GM23338 (cell line): ENCODE results near the gene MAPK8. TPM values are rescaled to one million over a fixed set of nuclear protein-coding genes. Genes with fewer than 3 reads are reported as not detected.

Experiments used
- ATAC-seq: fragments of 200-7000 bp; cut with Tn5 transposase; 3 replicates; pipeline ENCODE4 v1.9.1; 2020
- DNase-seq: peaks from one replicate; pipeline ENCODE4 v3.0.0-alpha.2; 2015; ENCODE audit warnings: low spot score
- H2AFZ ChIP-seq: fragments of 200-600 bp; sonication (generic); 2 replicates; pipeline ENCODE4 v1.8.0; 2016; ENCODE audit warnings: antibody characterized with exemption, mild to moderate bottlenecking, moderate library complexity
- H3F3A ChIP-seq: fragments of 200-600 bp; sonication (generic); replicated peaks from 2 replicates; pipeline ENCODE4 v1.8.0; 2017; ENCODE audit warnings: antibody characterized with exemption, mixed run types, low read depth
- H3K27ac ChIP-seq: fragments of 200-600 bp; sonication (generic); 2 replicates; pipeline ENCODE4 v1.6.1; 2016; ENCODE audit warnings: low read depth
- H3K27me3 ChIP-seq: fragments of 200-600 bp; sonication (generic); 2 replicates; pipeline ENCODE4 v1.8.0; 2016; ENCODE audit warnings: mild to moderate bottlenecking, mixed run types, moderate library complexity; ENCODE audit not compliant: insufficient read depth
- H3K36me3 ChIP-seq: fragments of 200-600 bp; sonication (generic); 2 replicates; pipeline ENCODE4 v1.8.0; 2016; ENCODE audit warnings: mild to moderate bottlenecking; ENCODE audit not compliant: insufficient read depth
- H3K4me1 ChIP-seq: fragments of 200-600 bp; sonication (generic); 2 replicates; pipeline ENCODE4 v1.8.0; 2016; ENCODE audit warnings: mild to moderate bottlenecking, moderate library complexity; ENCODE audit not compliant: insufficient read depth
- H3K4me2 ChIP-seq: fragments of 200-600 bp; sonication (generic); 2 replicates; pipeline ENCODE4 v1.7.1; 2017; ENCODE audit warnings: mixed run types
- H3K4me3 ChIP-seq: fragments of 200-600 bp; sonication (generic); 2 replicates; pipeline ENCODE4 v1.6.1; 2016; ENCODE audit warnings: mixed run types
- H3K79me2 ChIP-seq: fragments of 200-600 bp; sonication (generic); replicated peaks from 2 replicates; pipeline ENCODE4 v1.8.0; 2017; ENCODE audit warnings: mild to moderate bottlenecking; ENCODE audit not compliant: insufficient read depth
- H3K9me2 ChIP-seq: fragments of 200-600 bp; sonication (generic); 2 replicates; pipeline ENCODE4 v1.8.0; 2017; ENCODE audit not compliant: insufficient read depth
- H4K20me1 ChIP-seq: fragments of 200-600 bp; sonication (generic); replicated peaks from 2 replicates; pipeline ENCODE4 v1.8.0; 2017; ENCODE audit warnings: mild to moderate bottlenecking; ENCODE audit not compliant: insufficient read depth
- H3K27ac Mint-ChIP-seq: 2 replicates; pipeline ENCODE4 v1.8.0; 2020; ENCODE audit warnings: inconsistent platforms, mild to moderate bottlenecking, moderate library complexity, mixed read lengths
- H3K27me3 Mint-ChIP-seq: 3 replicates; pipeline ENCODE4 v1.8.0; 2022; ENCODE audit warnings: low read depth, mild to moderate bottlenecking, moderate library complexity, mixed read lengths, inconsistent platforms; ENCODE audit not compliant: insufficient read depth, poor library complexity
- H3K36me3 Mint-ChIP-seq: 3 replicates; pipeline ENCODE4 v1.8.0; 2021; ENCODE audit warnings: low read depth, mild to moderate bottlenecking, inconsistent platforms, moderate library complexity, mixed read lengths
- H3K4me1 Mint-ChIP-seq: 3 replicates; pipeline ENCODE4 v1.8.0; 2020; ENCODE audit warnings: mild to moderate bottlenecking, inconsistent platforms, mixed read lengths
- H3K4me3 Mint-ChIP-seq: 3 replicates; pipeline ENCODE4 v1.8.0; 2021; ENCODE audit warnings: moderate library complexity, mild to moderate bottlenecking, inconsistent platforms, mixed read lengths
- H3K9me3 Mint-ChIP-seq: 3 replicates; pipeline ENCODE4 v1.8.0; 2020; ENCODE audit warnings: moderate library complexity, mild to moderate bottlenecking, inconsistent platforms, mixed read lengths
- CTCF ChIP-seq, 2 experiments: fragments of 200-600 bp in 1 of 2; sonication (generic) in 1 of 2; conservative IDR thresholded peaks; 2 replicates each; pipeline versions ENCODE4 v1.5.1 to v1.6.1; 2016 to 2017; ENCODE audit warnings: antibody characterized with exemption in 2 of 2, low read depth in 2 of 2, mild to moderate bottlenecking in 2 of 2, moderate library complexity in 1 of 2
- ETS1 ChIP-seq: IDR thresholded peaks from 2 replicates; pipeline ENCODE4 v1.6.1; 2016; ENCODE audit warnings: antibody characterized with exemption
- EZH2 ChIP-seq: fragments of 200-600 bp; sonication (generic); IDR thresholded peaks from one replicate; pipeline ENCODE4 v1.8.0; 2017; ENCODE audit warnings: antibody characterized with exemption, mild to moderate bottlenecking, low read depth; ENCODE audit not compliant: unreplicated experiment
- JUNB ChIP-seq: IDR thresholded peaks from one replicate; pipeline ENCODE4 v1.6.1; 2016; ENCODE audit warnings: antibody characterized with exemption; ENCODE audit not compliant: unreplicated experiment
- NANOG ChIP-seq: IDR thresholded peaks from 2 replicates; pipeline ENCODE4 v1.6.1; 2016; ENCODE audit warnings: antibody characterized with exemption, borderline replicate concordance
- REST ChIP-seq: IDR thresholded peaks from one replicate; pipeline ENCODE4 v1.6.1; 2018; ENCODE audit warnings: antibody characterized with exemption; ENCODE audit not compliant: unreplicated experiment
- ZNF114 ChIP-seq: fragments of 250-450 bp; sonication (Bioruptor Pico); IDR thresholded peaks from 2 replicates; pipeline ENCODE4 v1.5.0; 2020; ENCODE audit warnings: mild to moderate bottlenecking, moderate library complexity
- ZNF331 ChIP-seq: fragments of 250-450 bp; sonication (Bioruptor Pico); IDR thresholded peaks from 2 replicates; pipeline ENCODE4 v1.5.0; 2020; ENCODE audit warnings: low read depth, mild to moderate bottlenecking, moderate library complexity
- polyA plus RNA-seq: library from polyadenylated mRNA; unstranded; fragments of >200 nt; fragmentation: Nextera tagmentation; extraction: Ambion mirVana; gene quantifications from 2 replicates; pipeline ENCODE4 v1.2.1, GENCODE V29; 2016
- total RNA-seq: library from RNA; depleted of rRNA; stranded (reverse); fragments of >200 nt; shearing (Covaris generic); gene quantifications from 2 replicates; pipeline ENCODE4 v1.2.3, GENCODE V29; 2014

Gene MAPK8
- total and polyA plus RNA-seq, 2 experiments from 2014 or later, result 52.4 to 73.6 TPM

GRCh38 chr10:48366261-48366660 is 59.8 kb downstream of the MAPK8 start (continued):
- TF ChIP-seq REST (no peak), EZH2 (no peak), ZNF331 (CRISPR knock-in tag) (no peak), NANOG (no peak), JUNB (no peak), CTCF (conservative IDR thresholded peaks at IDR 0.05; ENCODE audit: low read depth in 2 of 2) (no peak)

- no peak for ATAC-seq
- peaks cover 4% of the 10 kb centered on the region; the same call in 1 of the 2 replicates for H3K9me2 ChIP-seq
- H2AFZ ChIP-seq, result no peak overlapping the region
- peaks cover 5% of the 10 kb centered on the region; the same call in 1 of the 2 replicates for H4K20me1 ChIP-seq
- H3F3A ChIP-seq, result no peaks in the 10 kb centered on the region
- no peaks in the 10 kb centered on the region for H3K27me3 ChIP-seq
- H3K4me2 ChIP-seq, result no peak overlapping the region
- no peak overlapping the region for H3K27ac ChIP-seq
- H3K9me3 Mint-ChIP-seq, result peaks cover 4% of the 10 kb centered on the region; the same call in 2 of the 3 replicates
- H3K4me1 ChIP-seq, result no peaks in the 10 kb centered on the region
- H3K4me3 Mint-ChIP-seq, result no peak overlapping the region
- no peak overlapping the region for H3K4me3 ChIP-seq
- H3K27me3 Mint-ChIP-seq, result no peaks in the 10 kb centered on the region
- H3K4me1 Mint-ChIP-seq, result peaks cover 5% of the 10 kb centered on the region; the same call in 2 of the 3 replicates
- H3K36me3 Mint-ChIP-seq, result peaks cover 5% of the 10 kb centered on the region; the same call in 2 of the 3 replicates
- H3K27ac Mint-ChIP-seq, result no peak overlapping the region
- H3K79me2 ChIP-seq, result peaks cover 52% of the 10 kb centered on the region
- DNase-seq, result no peak
- no peaks in the 10 kb centered on the region for H3K36me3 ChIP-seq
- no peak for TF ChIP-seq ZNF114 (CRISPR knock-in tag)
- no peak for TF ChIP-seq NANOG
- TF ChIP-seq ETS1, result no peak
- TF ChIP-seq REST, result no peak
These were observed 63.0 kb downstream of the MAPK8 start for GRCh38 chr10:48369501-48369900.
